Jurkat, Clone E6-1 (cell line): Measurements from ENCODE around the gene LAMTOR2.

Experiments used
- DNase-seq: peaks from one replicate; pipeline ENCODE4 v3.0.0-alpha.2; 2011; ENCODE audit warnings: low read depth, low spot score
- H3K4me3 ChIP-seq: 2 replicates; pipeline ENCODE4 v1.5.1; 2011; ENCODE audit warnings: mild to moderate bottlenecking, low read length, control low read depth, moderate library complexity

The LAMTOR2 gene

DNA sequence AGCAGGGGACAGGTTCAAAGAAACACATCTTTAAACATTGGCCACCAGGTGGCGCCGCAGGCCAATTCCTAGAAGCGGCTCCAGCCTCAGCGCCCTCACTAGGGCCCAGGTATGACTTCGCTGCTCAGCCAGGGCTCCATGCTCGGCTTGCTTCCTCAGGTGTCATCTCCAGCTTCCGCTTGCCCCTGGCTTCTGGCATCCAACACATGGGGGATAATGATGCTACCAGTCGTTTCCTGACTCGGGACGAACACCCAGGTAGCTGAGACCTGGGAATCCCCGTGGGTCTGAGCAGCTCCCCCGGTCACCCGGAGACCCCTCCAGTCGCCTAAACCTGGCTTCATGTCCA lies 36.2 kb downstream of the LAMTOR2 start:
- peak; percentile 76 for DNase-seq

DNA sequence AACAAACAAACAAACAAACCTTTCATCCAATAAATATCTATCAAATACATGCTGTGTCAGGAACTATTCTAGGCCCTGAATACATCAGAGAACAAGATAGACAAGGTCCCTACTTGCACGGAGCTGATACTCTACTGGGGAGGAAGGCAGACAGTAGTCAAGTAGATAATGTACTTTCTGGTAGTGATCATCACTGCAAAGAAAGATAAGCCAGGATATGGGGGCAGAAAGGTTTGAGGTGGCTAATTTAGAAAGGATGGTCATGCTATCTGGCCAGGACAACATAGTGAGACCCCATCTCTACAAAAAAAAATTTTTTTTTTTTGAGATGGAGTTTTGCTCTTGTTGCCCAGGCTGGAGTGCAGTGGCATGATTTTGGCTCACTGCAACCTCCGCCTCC lies 37.0 kb downstream of the LAMTOR2 start:
- DNase-seq: no peak
- H3K4me3 ChIP-seq: no peak overlapping the region

More for the DNA sequence above, 36.2 kb downstream of the LAMTOR2 start:
- no peak overlapping the region for H3K4me3 ChIP-seq

DNA sequence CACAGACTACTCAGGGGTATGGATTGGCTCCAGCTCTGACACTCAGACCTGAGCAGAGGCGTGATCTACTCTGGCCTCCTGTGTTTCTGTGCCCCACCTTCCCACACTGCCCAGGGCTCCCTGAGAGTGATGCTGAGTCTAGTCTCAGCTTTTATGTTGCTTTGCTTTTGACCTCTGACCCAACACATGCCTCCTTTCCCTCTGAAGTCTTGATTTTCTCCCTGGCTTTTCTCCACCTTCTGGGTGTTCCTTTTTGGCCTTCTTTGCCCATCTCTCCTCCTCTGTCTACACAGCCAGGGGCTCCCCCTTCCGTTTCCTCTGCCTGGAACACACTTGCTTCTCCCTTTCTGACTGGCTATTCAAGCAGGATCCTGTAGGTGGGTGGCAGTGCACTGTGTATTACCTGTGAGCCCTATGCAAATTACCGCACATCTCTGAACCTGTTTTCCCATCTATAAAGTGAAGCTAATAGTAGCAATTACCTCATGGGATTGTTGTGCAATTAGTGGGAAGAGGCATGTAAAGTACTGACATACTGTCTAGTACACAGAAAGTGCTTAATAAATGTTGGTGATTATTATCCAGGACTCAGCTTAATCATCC lies 41.4 kb downstream of the LAMTOR2 start:
- no peak overlapping the region for H3K4me3 ChIP-seq
- DNase-seq: no peak

DNA sequence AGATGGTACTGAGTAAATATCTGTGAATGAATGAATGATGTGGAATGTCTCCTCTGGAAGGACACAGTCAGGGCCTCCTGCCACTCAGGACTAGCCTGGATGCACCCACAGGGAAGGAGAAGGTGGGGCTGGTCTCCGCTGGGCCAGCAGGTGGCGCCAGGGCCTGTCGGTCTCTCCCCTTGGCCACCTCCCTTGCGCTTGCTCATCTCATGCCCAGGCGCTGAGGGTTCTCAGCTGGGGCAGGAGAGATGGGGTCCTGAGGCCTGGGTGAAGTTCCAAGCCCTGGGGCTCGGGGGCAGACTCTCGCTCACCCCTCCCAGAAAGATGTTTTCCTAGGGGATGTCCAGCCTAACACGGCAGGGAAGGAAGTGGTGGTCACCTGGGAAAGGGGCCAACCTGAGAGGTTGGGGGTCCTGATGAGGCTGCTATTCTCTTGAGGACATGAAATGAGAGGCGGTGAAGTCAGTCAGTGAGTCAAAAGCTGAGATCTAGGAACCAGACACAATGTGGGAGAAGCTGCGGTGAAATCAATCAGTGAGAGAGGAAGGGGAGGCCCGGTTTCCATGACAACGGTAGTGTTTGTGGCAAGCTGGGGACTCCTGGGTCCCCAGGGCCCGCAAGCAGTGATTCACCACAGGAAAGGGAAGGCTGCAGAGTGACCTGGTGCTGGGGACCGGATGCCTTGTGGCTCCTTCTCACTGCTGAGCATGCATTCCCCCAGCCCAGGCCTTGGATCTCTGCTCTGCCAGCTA lies 42.2 kb downstream of the LAMTOR2 start:
- peak; percentile 72 for DNase-seq
- no peak overlapping the region for H3K4me3 ChIP-seq

DNA sequence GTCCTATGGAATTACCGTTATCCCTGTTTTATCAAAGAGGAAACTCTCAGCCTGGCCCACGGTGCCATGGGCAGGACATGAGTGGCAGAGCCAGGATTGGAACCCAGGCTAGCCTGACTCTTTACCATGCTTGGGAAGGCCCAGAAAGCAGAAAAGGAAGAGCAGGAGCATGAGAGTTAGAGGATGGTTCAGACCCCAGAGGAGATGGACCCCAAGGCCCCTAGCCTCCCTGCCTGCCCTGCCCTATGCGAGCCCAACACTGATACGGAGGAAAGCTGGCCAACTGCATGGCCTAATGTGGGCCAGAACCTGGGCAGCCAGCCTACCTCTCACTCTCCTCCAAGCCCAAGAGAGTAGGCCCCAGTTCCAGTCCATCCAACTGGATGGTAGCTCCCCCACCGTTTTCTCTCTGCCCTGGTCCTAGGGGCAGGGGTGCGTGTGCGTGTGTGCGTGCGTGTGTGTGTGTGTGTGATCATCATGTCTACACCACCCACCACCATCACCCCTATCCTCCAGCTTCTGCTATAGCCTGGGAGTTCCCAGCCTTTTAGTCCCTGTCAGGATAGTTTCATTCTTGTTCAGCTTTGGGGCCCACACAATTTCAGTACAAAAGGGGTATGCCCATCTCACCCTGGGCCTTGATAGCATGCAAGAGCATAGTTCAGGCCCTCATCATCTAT lies 43.1 kb downstream of the LAMTOR2 start:
- no peak overlapping the region for H3K4me3 ChIP-seq
- DNase-seq: no peak

DNA sequence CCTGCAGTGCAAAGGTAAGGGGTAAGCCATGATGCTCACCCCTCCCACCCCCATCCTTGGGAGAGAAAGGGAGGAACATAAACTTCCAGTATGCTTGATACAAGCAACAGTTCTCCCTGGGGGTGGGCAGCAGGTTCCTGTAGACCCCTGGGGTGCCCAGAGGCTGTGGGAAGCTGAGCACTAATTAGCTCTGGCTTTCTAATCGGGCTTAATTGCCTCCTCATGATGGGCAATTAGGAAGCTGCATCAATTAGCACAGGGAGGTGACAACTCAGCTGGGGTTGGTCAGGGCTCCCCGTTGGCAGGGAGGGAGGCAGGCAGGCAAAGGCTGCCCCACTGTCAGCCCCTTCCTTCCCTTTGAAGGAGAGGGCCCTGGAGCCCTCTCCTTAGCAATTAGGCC lies 44.2 kb downstream of the LAMTOR2 start:
- no peak for DNase-seq
- H3K4me3 ChIP-seq: no peak overlapping the region

DNA sequence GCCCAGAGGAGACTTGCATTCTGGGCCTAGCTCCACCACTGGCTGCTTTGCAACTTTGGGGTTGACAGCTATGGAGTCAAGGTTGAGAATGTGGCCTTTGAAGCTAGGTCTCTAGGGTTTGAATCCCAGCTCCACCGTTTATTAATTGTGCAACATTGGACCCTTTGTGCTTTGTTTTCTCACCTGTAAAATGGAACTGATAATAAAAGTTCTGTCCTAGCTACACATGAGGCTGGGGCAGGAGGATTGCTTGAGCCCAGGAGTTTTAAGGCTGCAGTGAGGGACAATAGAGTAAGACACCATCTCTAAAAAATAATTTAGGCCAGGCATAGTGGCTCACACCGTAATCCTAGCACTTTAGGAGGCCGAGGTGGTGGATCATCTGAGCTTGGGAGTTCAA lies 44.7 kb downstream of the LAMTOR2 start:
- no peak overlapping the region for H3K4me3 ChIP-seq
- no peak for DNase-seq

DNA sequence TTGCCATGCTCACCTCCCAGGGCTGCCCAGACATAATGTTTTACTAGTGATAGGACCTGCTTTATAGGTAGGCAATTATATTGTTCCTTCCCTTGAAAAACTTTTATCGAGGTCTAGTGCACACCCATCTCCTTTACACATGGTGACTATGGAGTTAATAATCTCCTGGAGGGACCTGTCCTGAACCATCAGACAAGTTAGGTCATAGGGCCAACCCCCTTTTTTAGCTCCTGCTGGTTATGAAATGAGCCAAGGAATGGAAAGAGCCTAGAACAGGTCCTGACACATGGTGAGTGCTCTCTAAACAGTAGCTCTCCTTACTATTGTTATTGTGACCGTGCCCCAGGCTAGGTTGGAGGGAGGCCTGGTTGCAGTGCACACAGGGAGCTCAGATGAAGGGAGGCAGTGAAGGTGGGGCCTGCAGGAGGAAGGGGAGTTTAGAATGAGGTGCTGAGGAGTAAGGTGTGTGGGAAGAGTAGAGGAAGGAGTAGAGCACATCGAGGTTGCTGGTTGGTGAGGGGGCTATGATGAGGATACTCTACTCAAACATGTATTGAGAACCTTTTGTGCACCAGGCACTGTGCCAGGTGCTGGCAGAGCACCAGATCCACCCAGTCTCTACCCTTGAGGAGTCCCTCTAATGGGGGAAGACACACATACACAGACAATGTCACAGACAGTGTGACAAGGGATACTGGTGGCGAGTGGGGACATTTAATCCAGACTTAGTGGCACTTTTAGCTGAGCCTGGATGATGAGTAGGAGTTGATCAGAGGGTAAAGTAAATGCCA lies 45.8 kb downstream of the LAMTOR2 start:
- no peak overlapping the region for H3K4me3 ChIP-seq
- DNase-seq: no peak

DNA sequence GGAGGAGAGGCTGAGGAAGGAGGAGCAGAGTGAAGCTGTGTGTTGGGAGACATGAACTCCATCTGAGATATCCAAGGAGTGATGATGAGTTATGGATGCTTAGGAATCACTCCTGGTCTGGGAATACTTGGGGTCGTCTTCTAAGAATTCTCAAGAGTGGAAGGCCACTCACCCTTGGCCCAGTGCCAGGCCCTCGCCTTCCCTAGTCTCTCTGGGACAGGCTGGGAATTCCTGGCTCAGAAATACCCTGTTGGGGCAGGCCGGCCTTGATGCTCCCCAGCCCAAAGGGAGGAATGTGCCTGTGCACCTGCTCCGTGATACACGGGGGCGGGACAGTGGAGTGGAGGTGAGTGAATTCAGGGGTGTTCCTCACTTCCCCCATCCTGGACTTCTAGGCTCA lies 47.3 kb downstream of the LAMTOR2 start:
- H3K4me3 ChIP-seq: no peak overlapping the region
- DNase-seq: no peak

DNA sequence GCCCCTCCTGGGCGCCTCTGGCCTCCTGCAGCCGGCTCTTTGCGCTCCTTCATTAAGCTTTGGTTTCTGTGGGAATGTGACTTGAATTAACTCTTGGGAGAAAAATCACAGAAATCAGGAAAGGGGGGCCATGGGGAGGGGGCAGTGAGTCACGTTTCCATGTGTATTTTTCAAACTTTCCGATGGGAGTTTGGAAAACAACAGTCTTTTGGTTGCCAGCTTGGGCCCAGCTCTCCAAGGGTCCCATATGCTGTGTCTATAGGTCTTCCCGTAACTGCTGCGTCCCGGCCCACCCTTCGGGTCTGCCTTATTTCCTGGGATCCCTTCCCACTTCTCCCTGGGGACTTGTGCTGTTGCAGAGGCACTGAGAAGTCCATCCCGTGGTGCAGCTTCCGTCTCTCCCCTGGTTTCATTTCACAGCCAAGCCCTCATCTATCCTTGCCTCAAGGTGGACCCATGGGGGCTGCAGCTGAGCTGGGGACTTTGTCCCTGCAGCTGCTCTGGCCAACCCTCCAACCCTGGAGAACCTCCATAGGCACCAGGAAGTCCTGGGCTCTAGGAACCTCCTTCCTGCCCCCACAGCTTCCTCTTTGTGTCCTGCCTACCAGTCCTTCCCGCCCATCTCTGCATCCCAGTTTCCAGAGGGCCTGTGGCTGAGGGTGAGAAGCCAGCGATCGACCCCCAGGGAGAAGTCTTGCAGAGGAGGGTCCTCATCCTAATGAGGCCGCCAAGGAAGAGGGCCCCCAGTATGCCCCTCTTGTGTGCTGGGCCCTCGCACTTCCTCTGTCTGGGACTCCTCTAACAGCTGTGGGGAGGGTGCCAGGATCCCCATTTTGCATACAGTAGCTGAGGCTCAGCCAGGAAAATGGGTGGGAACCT lies 48.3 kb downstream of the LAMTOR2 start:
- DNase-seq: no peak
- no peak overlapping the region for H3K4me3 ChIP-seq

DNA sequence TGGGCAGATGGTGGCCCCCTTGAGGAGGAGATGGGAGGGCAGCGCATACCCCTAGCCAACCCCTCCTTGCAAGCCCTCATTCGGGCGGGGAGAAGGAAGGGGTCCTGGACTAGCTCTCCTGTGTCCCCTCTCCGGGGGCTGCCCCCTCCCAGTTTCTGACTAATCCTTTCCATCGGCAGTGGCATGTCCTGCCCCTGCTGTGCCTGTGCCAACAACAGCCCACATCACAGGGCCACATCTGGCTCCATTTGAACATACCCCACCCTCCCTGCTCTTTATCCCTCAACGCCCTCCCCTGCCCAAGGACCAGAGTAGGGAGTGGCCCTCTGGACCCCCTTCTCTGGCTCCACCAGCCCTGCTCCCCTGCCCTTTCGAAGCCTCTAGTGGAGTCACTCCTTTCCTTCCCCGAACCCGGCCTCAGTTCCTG lies 49.0 kb downstream of the LAMTOR2 start:
- H3K4me3 ChIP-seq: no peak overlapping the region
- DNase-seq: no peak

DNA sequence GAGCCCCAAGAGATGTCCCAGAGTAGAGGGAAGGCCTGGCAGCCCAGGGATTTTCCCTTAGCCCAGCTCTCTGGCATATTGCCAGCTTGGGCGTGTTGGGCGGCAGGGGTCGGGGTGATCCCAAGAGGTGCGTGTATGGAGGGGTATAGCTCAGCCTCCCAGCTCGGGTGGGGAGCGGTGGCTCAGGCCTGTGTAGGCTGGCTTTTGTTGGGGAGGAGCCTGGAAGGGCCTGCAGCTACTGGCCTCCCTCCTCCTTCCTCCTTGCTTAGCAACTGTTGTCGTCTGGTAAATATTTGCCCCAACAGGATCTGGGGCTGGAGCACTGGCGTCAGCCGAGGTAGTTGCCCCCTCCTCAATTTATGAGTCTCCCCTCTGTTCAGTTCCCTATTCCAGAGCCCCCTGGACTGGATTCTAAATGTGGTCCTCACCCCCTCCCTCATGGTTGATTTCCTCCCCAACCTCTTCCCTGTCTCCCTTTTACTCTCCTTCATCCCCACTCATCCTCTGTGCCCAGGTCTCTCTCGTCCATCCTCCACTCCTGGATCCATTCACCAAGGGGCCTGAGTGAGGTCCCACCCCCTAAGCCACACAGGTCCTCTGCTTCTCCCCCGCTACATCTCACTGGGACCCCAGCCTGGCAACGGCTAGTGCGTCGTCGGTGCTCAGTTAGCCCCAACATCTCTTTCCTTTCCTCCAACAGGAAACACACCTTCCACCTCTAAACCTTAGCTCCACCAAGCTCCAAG lies 49.7 kb downstream of the LAMTOR2 start:
- no peak overlapping the region for H3K4me3 ChIP-seq
- no peak for DNase-seq

DNA sequence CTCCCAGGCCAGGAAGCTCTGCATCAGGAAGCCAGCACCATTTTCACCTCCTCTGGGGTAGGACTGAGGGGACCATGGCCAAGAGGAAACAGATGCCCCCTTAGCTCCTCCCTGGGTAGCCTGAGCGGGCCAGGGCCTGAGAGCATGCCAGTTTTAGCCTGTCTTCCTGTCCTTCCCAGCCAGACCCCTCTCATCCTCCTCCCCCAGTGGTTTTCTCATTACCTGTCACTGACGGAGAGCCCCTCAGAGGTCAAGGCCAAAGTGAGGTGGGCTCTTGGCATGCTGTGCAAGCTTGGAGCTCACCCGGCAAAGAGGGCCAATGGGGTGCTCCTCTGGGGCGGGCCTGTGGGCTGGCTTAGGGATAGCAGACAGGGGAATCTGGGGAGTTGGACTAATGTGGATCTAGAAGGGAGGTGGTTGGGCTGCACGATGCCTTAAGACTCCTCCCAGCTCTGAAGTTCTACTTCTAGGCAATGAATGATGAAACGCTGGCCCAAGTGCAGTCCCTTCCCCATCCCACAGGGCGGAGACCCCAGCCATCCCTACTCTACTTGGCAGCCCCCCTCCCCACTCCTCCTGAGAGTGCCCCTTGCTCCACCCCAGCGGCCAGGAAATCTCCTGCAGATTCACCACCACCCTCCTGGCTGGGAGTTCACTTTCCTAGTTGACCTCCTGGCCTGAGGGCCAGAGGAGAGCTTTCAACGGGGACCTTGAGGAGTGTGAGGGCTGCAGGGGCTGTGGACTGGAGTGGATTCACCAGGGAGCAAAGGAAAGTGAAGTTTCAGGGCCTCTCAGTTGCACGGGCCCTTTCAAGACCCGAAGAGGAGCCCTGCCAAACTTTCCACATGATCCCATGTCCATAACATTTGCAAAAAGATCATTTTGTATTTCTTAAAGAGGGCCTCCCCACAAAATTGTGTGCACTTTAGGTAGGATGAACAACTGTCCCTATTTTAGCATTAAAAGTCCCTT lies 50.6 kb downstream of the LAMTOR2 start:
- H3K4me3 ChIP-seq: no peak overlapping the region
- no peak for DNase-seq

DNA sequence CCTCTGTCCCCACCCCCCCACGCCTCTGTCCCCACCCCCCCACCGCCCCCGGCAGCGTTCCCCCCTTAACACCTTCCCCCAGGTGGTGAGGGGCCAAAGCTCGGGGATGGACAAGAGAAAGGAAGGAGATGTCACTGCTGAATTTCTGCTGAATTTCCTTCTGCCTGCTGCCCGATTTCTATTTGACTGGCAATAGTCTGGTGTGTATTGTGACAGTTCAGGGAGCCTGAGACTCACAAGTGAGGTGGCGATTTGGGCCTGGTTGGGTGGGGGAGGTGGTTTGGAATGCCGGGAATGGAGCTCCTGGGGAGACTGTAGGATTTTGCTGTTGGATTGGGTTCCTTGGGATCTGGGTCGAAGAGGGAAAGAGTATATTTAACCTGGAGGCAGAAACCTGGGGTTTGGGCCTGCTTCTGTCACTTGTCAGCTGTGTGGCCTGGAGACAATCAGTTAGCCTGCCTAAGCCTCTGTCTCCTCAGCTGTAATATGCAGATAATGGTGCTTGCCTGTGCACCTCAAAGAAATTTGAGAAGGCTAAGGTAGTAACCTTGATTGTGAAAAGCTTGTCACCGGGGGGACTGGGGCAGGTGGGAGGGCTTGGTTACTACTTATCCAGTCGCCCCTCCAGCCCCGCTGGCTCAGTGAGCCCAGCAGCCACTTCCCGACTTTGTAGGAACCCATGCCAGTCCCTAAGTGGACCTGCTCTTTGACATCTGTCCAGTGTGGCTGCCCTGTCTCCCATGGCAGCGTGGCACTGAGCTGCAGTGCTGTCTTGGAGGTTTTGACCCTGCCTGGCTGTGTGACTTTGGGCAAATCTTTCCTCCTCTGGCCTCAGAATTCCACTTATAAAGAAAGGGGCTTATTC lies 52.3 kb downstream of the LAMTOR2 start:
- H3K4me3 ChIP-seq: no peak overlapping the region
- DNase-seq: no peak

DNA sequence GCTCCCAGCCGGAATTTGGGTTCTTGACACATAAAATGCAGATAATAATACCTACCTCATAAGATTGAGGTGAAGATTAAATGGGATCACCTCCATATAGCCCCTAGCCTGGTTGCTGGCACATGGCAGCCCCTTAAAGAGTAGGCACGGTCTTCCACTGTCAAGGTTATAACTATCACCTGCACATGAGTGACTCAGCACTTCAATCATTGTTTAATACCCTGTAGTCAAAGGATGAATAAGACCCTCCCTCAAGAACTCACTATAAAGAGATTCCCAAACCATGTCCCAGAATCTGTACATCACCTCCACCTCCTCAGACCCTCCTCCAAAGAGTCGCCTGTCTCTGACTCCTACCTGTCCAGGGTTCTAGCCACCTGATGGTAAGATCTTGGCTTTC lies 53.5 kb downstream of the LAMTOR2 start:
- no peak overlapping the region for H3K4me3 ChIP-seq

More for the DNA sequence above, 53.5 kb downstream of the LAMTOR2 start:
- DNase-seq: no peak
